Measurements from ENCODE around the gene ROBO3. TPM values are rescaled to one million over a fixed set of nuclear protein-coding genes. Genes with fewer than 3 reads are reported as not detected.
A peak's percentile ranks its signal among the peaks of the same experiment; 100 is the strongest.

The ROBO3 gene
- total and polyA plus RNA-seq, 5 experiments from 2014 or later = 5.8 to 55.0 (median 7.0) TPM

- Mint-ChIP-seq H3K27ac (peak overlapping the region in 9 of 10 donors; percentile 75 to 92 (median 83)), H3K4me3 (peak overlapping the region; percentile 64 to 88 (median 83)), H3K4me1 (peaks cover 21 to 37% (median 32%) of the 10 kb centered on the region in 4 donors), H3K36me3 (no peaks in the 10 kb centered on the region), H3K27me3 (peaks cover 0 to 9% (median 0%) of the 10 kb centered on the region in 5 donors), H3K9me3 (no peaks in the 10 kb centered on the region)
- peak; percentile 73 to 96 (median 83) for DNase-seq
- peak; percentile 86 to 92 for ATAC-seq
- POLR2A ChIA-PET = interaction anchor here (0.6 to 6.3 kb wide), 14 partner anchors 9 to 298 kb away, joined by 3 to 50 read pairs (median 5); partner anchors contain the start of genes CCDC15 and MSANTD2
Observed at GRCh38 chr11:124920870-124921609, 55.8 kb downstream of the ROBO3 start.

- DNase-seq = peak in 1 of 10 donors; percentile 5
- ATAC-seq = no peak
- Mint-ChIP-seq H3K27me3 (peaks cover 0 to 9% (median 0%) of the 10 kb centered on the region in 5 donors), H3K4me1 (peaks cover 21 to 37% (median 32%) of the 10 kb centered on the region in 4 donors), H3K9me3 (no peaks in the 10 kb centered on the region), H3K4me3 (peak overlapping the region in 9 of 10 donors; percentile 18 to 64 (median 41)), H3K36me3 (no peaks in the 10 kb centered on the region), H3K27ac (peak overlapping the region in 7 of 10 donors; percentile 7 to 54 (median 17))
- POLR2A ChIA-PET = interaction anchor here (0.6 to 6.3 kb wide), 4 partner anchors 27 to 189 kb away, joined by 3 to 50 read pairs (median 12); partner anchors contain the start of genes CCDC15 and TMEM218
Observed at GRCh38 chr11:124922831-124923230, 57.6 kb downstream of the ROBO3 start.

GRCh38 chr11:124923296-124923695 is 58.1 kb downstream of the ROBO3 start:
- Mint-ChIP-seq H3K27ac (peak overlapping the region in 6 of 10 donors; percentile 7 to 72 (median 42)), H3K4me3 (peak overlapping the region in 7 of 10 donors; percentile 7 to 64 (median 44))
- ATAC-seq = peak; percentile 31 to 63

GRCh38 chr11:124928942-124929665 is 63.9 kb downstream of the ROBO3 start:
- H3K4me1 Mint-ChIP-seq = peaks cover 3 to 28% (median 14%) of the 10 kb centered on the region in 4 donors
- H3K9me3 Mint-ChIP-seq = no peaks in the 10 kb centered on the region
- DNase-seq (no peak), ATAC-seq (no peak)
- no peak overlapping the region for H3K4me3 Mint-ChIP-seq
- H3K36me3 Mint-ChIP-seq = no peaks in the 10 kb centered on the region
- POLR2A ChIA-PET = interaction anchor here (0.6 to 2.3 kb wide), 2 partner anchors 24 to 1134 kb away, joined by 3 to 5 read pairs; partner anchors contain the start of gene CDON
- H3K27me3 Mint-ChIP-seq = no peaks in the 10 kb centered on the region
- peak overlapping the region in 2 of 10 donors; percentile 5 to 87 for H3K27ac Mint-ChIP-seq

More at GRCh38 chr11:124923296-124923695, 58.1 kb downstream of the ROBO3 start:
- H3K4me1 Mint-ChIP-seq = peaks cover 21 to 37% (median 32%) of the 10 kb centered on the region in 4 donors
- POLR2A ChIA-PET = interaction anchor here (0.6 to 6.3 kb wide), 5 partner anchors 19 to 188 kb away, joined by 3 to 50 read pairs (median 5); partner anchors contain the start of genes CCDC15 and TMEM218
- peak in 5 of 10 donors; percentile 12 to 47 (median 31) for DNase-seq
- H3K27me3 Mint-ChIP-seq = peaks cover 0 to 7% (median 0%) of the 10 kb centered on the region in 5 donors
- no peaks in the 10 kb centered on the region for H3K36me3 Mint-ChIP-seq
- H3K9me3 Mint-ChIP-seq = no peaks in the 10 kb centered on the region

- no peak overlapping the region for H3K4me3 Mint-ChIP-seq
- ATAC-seq (peak in 1 of 2 donors; percentile 82), DNase-seq (peak in 2 of 10 donors; percentile 25 to 28)
- peaks cover 0 to 2% (median 0%) of the 10 kb centered on the region in 5 donors for H3K27me3 Mint-ChIP-seq
- peak overlapping the region in 8 of 10 donors; percentile 26 to 82 (median 62) for H3K27ac Mint-ChIP-seq
- POLR2A ChIA-PET = interaction anchor here (0.8 to 2.3 kb wide), 2 partner anchors 10 to 23 kb away, joined by 5 read pairs; no protein-coding TSS in a partner anchor
- H3K4me1 Mint-ChIP-seq = peaks cover 2 to 16% (median 10%) of the 10 kb centered on the region in 4 donors
- no peaks in the 10 kb centered on the region for H3K9me3 Mint-ChIP-seq
- H3K36me3 Mint-ChIP-seq = no peaks in the 10 kb centered on the region
Observed at GRCh38 chr11:124930799-124931198, 65.6 kb downstream of the ROBO3 start.

Other genes starting within 250 kb of the ROBO3 start
- 10 to 100 TPM; 73.8 to 76.6 TPM for gene TBRG1, start 242.6 kb upstream of the ROBO3 start, total RNA-seq
- gene TBRG1, start 242.6 kb upstream of the ROBO3 start, polyA plus RNA-seq = 10 to 100 TPM; 34.9 to 37.7 (median 35.8) TPM
- gene SIAE, start 191.7 kb upstream of the ROBO3 start, total RNA-seq = 1 to 10 TPM; 8.8 to 9.3 TPM
- 1 to 10 TPM; 3.2 to 5.8 (median 4.2) TPM for gene SIAE, start 191.7 kb upstream of the ROBO3 start, polyA plus RNA-seq
- gene SPA17, start 191.5 kb upstream of the ROBO3 start, total RNA-seq = under 1 TPM; 0.36 to 0.73 TPM
- gene SPA17, start 191.5 kb upstream of the ROBO3 start, polyA plus RNA-seq = 1 to 10 TPM; 1.2 to 2.5 (median 1.7) TPM
- under 1 TPM; 0.68 to 0.69 TPM for gene NRGN, start 125.5 kb upstream of the ROBO3 start, total RNA-seq
- under 1 TPM in 2 of 3 donors, not detected in 1; 0.14 to 0.20 TPM for gene NRGN, start 125.5 kb upstream of the ROBO3 start, polyA plus RNA-seq
- 1 to 10 TPM; 1.8 to 2.0 TPM for gene VSIG2, start 113.2 kb upstream of the ROBO3 start, total RNA-seq
- gene VSIG2, start 113.2 kb upstream of the ROBO3 start, polyA plus RNA-seq = under 1 TPM; 0.28 to 0.44 (median 0.34) TPM
- 1 to 10 TPM; 2.8 to 3.0 TPM for gene ESAM, start 103.1 kb upstream of the ROBO3 start, total RNA-seq
- gene ESAM, start 103.1 kb upstream of the ROBO3 start, polyA plus RNA-seq = 1 to 10 TPM; 1.9 to 2.6 (median 2.5) TPM
- 10 to 100 TPM; 23.0 to 25.5 TPM for gene MSANTD2, start 65.0 kb upstream of the ROBO3 start, total RNA-seq
- 1 to 10 TPM; 3.5 to 4.2 (median 4.0) TPM for gene MSANTD2, start 65.0 kb upstream of the ROBO3 start, polyA plus RNA-seq
- gene ROBO4, start 32.4 kb downstream of the ROBO3 start, total RNA-seq = not detected
- gene ROBO4, start 32.4 kb downstream of the ROBO3 start, polyA plus RNA-seq = under 1 TPM in 1 of 3 donors, not detected in 2; 0.04 TPM
- not detected for gene HEPN1, start 53.8 kb downstream of the ROBO3 start, total RNA-seq
- not detected for gene HEPN1, start 53.8 kb downstream of the ROBO3 start, polyA plus RNA-seq
- not detected for gene HEPACAM, start 70.6 kb downstream of the ROBO3 start, total RNA-seq
- not detected for gene HEPACAM, start 70.6 kb downstream of the ROBO3 start, polyA plus RNA-seq
- gene CCDC15, start 88.8 kb downstream of the ROBO3 start, total RNA-seq = 1 to 10 TPM; 2.5 to 2.8 TPM
- gene CCDC15, start 88.8 kb downstream of the ROBO3 start, polyA plus RNA-seq = 1 to 10 TPM; 1.5 to 2.2 (median 2.1) TPM
- gene SLC37A2, start 197.9 kb downstream of the ROBO3 start, total RNA-seq = 1 to 10 TPM; 1.2 to 2.4 TPM
- under 1 TPM in 2 of 3 donors, not detected in 1; 0.04 to 0.13 TPM for gene SLC37A2, start 197.9 kb downstream of the ROBO3 start, polyA plus RNA-seq
- gene TMEM218, start 246.2 kb downstream of the ROBO3 start, total RNA-seq = 10 to 100 TPM; 12.2 to 13.7 TPM
- 10 to 100 TPM; 30.0 to 40.1 (median 35.3) TPM for gene TMEM218, start 246.2 kb downstream of the ROBO3 start, polyA plus RNA-seq